Mesothelial cell of epicardium (in vitro differentiated cells): ENCODE results near the gene FBXO31. TPM values are rescaled to one million over a fixed set of nuclear protein-coding genes. Genes with fewer than 3 reads are reported as not detected.

Experiments used
- DNase-seq, 2 experiments: peaks; one replicate each; pipeline ENCODE4 v3.0.0; 2021; ENCODE audit warnings: low spot score in 2 of 2; ENCODE audit not compliant: unreplicated experiment in 2 of 2
- H3K27ac Mint-ChIP-seq: 2 replicates; pipeline ENCODE4 v1.8.0; 2021; ENCODE audit warnings: mixed read lengths
- H3K27me3 Mint-ChIP-seq: 2 replicates; pipeline ENCODE4 v1.8.0; 2021; ENCODE audit warnings: low read depth, mixed read lengths
- H3K36me3 Mint-ChIP-seq: 2 replicates; pipeline ENCODE4 v1.8.0; 2021; ENCODE audit warnings: mixed read lengths
- H3K4me1 Mint-ChIP-seq: 2 replicates; pipeline ENCODE4 v1.8.0; 2021; ENCODE audit warnings: mixed read lengths
- H3K4me3 Mint-ChIP-seq: 2 replicates; pipeline ENCODE4 v1.8.0; 2021; ENCODE audit warnings: mild to moderate bottlenecking, moderate library complexity, mixed read lengths
- H3K9me3 Mint-ChIP-seq: 2 replicates; pipeline ENCODE4 v1.8.0; 2021; ENCODE audit warnings: mixed read lengths
- CTCF ChIP-seq: fragments of 200-600 bp; sonication (generic); IDR thresholded peaks from one replicate; pipeline ENCODE4 v1.5.0; 2021; ENCODE audit warnings: antibody characterized with exemption; ENCODE audit not compliant: unreplicated experiment
- total RNA-seq: library from RNA; stranded (reverse); gene quantifications from 3 replicates; pipeline ENCODE4 v1.2.1, GENCODE V29; 2021

FBXO31 gene
- total RNA-seq, 1 donor from 2014 or later = 38.1 TPM

- peaks cover 4% of the 10 kb centered on the region for H3K9me3 Mint-ChIP-seq
- H3K4me1 Mint-ChIP-seq = no peaks in the 10 kb centered on the region
- H3K36me3 Mint-ChIP-seq = peaks cover 5% of the 10 kb centered on the region
- H3K27me3 Mint-ChIP-seq = no peaks in the 10 kb centered on the region
- no peak for DNase-seq
- TF ChIP-seq CTCF = no peak
- no peak overlapping the region for H3K27ac Mint-ChIP-seq
- H3K4me3 Mint-ChIP-seq = no peak overlapping the region
Measured at GRCh38 chr16:87310610-87311009, 73.0 kb downstream of the FBXO31 start.

GRCh38 chr16:87309620-87310525 lies 73.7 kb downstream of the FBXO31 start:
- Mint-ChIP-seq H3K4me1 (no peaks in the 10 kb centered on the region), H3K4me3 (no peak overlapping the region), H3K27me3 (no peaks in the 10 kb centered on the region), H3K27ac (no peak overlapping the region), H3K36me3 (peaks cover 5% of the 10 kb centered on the region), H3K9me3 (peaks cover 4% of the 10 kb centered on the region)
- TF ChIP-seq CTCF = no peak
- no peak for DNase-seq

GRCh38 chr16:87308826-87309225 lies 74.8 kb downstream of the FBXO31 start:
- Mint-ChIP-seq H3K27ac (no peak overlapping the region), H3K4me1 (peaks cover under 1% of the 10 kb centered on the region), H3K27me3 (no peaks in the 10 kb centered on the region), H3K9me3 (peaks cover 4% of the 10 kb centered on the region), H3K4me3 (no peak overlapping the region), H3K36me3 (peaks cover 5% of the 10 kb centered on the region)
- no peak for DNase-seq
- TF ChIP-seq CTCF = no peak

GRCh38 chr16:87306516-87306915 lies 77.1 kb downstream of the FBXO31 start:
- no peak for DNase-seq
- no peaks in the 10 kb centered on the region for H3K27me3 Mint-ChIP-seq
- H3K4me1 Mint-ChIP-seq = peaks cover 5% of the 10 kb centered on the region
- H3K4me3 Mint-ChIP-seq = no peak overlapping the region
- peaks cover 5% of the 10 kb centered on the region for H3K36me3 Mint-ChIP-seq
- H3K9me3 Mint-ChIP-seq = peaks cover 4% of the 10 kb centered on the region
- no peak overlapping the region for H3K27ac Mint-ChIP-seq
- TF ChIP-seq CTCF = no peak

GRCh38 chr16:87305505-87306391 lies 77.8 kb downstream of the FBXO31 start:
- Mint-ChIP-seq H3K27me3 (no peaks in the 10 kb centered on the region), H3K27ac (no peak overlapping the region), H3K4me1 (peaks cover 5% of the 10 kb centered on the region), H3K9me3 (peaks cover 4% of the 10 kb centered on the region), H3K4me3 (no peak overlapping the region), H3K36me3 (peaks cover 5% of the 10 kb centered on the region)
- DNase-seq = no peak
- no peak for TF ChIP-seq CTCF
